SK-N-SH treated with all-trans-retinoic acid at 6 μM for 48 hours (cell line): ENCODE data around the gene BOK.

Source experiments
- ARNTL ChIP-seq: fragments of 450-650 bp; formaldehyde crosslinking; IDR thresholded peaks from 2 replicates; pipeline ENCODE4 v1.5.0; 2020; ENCODE audit warnings: low read depth, mild to moderate bottlenecking, moderate library complexity, borderline replicate concordance
- ISL1 ChIP-seq: fragments of 250-450 bp; sonication (Bioruptor Pico); IDR thresholded peaks from 2 replicates; pipeline ENCODE4 v2.1.2; 2022; ENCODE audit warnings: mild to moderate bottlenecking, moderate library complexity
- OSR1 ChIP-seq: fragments of 250-450 bp; sonication (Bioruptor Pico); IDR thresholded peaks from 2 replicates; pipeline ENCODE4 v1.8.0; 2022; ENCODE audit warnings: moderate library complexity, mild to moderate bottlenecking, inconsistent platforms
- RARB ChIP-seq: fragments of 250-450 bp; sonication (Bioruptor Pico); IDR thresholded peaks from 2 replicates; pipeline ENCODE4 v1.8.0; 2021; ENCODE audit warnings: mild to moderate bottlenecking, moderate library complexity
- ZC3H10 ChIP-seq: fragments of 250-450 bp; sonication (Bioruptor Pico); IDR thresholded peaks from 2 replicates; pipeline ENCODE4 v1.5.1; 2021; ENCODE audit warnings: mild to moderate bottlenecking, moderate library complexity
- ZFP3 ChIP-seq: fragments of 250-450 bp; sonication (Bioruptor Pico); IDR thresholded peaks from 2 replicates; pipeline ENCODE4 v1.5.0; 2020; ENCODE audit warnings: mild to moderate bottlenecking, moderate library complexity
- ZNF70 ChIP-seq: fragments of 450-650 bp; formaldehyde crosslinking; IDR thresholded peaks from 2 replicates; pipeline ENCODE4 v1.5.0; 2020; ENCODE audit warnings: mild to moderate bottlenecking, moderate library complexity
- TF ChIP-seq, protein P1 (sequence below): fragments of 250-450 bp; sonication (Bioruptor Pico); IDR thresholded peaks from 2 replicates; pipeline ENCODE4 v1.5.1; 2021; ENCODE audit warnings: mild to moderate bottlenecking, moderate library complexity

DNA sequence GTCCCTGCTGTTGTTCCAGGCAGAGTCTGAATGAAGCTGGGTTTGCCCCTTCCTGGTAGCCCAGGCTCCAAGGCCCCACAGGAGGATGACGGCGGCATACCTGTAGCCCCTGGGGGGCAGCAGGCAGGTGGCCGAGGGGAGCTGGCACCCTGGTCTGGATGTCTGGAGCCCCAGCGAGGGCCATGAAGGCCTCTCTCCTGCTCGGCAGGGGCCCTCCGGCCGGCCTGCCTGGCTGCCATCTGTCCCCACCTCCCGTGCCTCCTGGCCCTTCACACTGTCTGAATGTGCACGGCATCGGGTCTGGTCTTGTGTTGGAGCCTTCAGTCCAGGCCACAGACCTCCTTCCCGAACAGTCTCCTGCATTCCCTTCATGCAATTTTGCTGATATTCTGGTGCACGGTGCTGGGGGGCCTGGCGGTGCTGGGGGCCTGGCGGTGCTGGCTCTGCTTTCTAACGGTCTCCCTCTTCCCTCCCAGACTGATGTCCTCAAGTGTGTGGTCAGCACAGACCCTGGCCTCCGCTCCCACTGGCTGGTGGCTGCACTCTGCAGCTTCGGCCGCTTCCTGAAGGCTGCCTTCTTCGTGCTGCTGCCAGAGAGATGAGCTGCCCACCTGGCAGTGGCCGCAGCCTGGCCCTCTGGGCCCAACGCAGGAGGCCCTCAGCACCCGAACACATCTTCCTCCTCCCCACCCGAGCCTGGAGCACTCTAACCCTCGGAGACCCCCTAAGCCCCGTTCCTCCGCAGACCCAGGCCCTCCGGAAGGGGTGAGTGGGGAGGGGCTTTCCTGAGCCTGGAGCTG is 13.5 kb downstream of the BOK start:
- TF ChIP-seq, protein P1, sequence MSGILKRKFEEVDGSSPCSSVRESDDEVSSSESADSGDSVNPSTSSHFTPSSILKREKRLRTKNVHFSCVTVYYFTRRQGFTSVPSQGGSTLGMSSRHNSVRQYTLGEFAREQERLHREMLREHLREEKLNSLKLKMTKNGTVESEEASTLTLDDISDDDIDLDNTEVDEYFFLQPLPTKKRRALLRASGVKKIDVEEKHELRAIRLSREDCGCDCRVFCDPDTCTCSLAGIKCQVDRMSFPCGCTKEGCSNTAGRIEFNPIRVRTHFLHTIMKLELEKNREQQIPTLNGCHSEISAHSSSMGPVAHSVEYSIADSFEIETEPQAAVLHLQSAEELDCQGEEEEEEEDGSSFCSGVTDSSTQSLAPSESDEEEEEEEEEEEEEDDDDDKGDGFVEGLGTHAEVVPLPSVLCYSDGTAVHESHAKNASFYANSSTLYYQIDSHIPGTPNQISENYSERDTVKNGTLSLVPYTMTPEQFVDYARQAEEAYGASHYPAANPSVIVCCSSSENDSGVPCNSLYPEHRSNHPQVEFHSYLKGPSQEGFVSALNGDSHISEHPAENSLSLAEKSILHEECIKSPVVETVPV (CRISPR knock-in tag): no peak
- no peak for TF ChIP-seq ZFP3 (CRISPR knock-in tag)
- no peak for TF ChIP-seq ARNTL (CRISPR knock-in tag)
- no peak for TF ChIP-seq ZC3H10 (CRISPR knock-in tag)
- no peak for TF ChIP-seq ISL1
- no peak for TF ChIP-seq OSR1 (CRISPR knock-in tag)
- no peak for TF ChIP-seq RARB (CRISPR knock-in tag)
- TF ChIP-seq ZNF70: no peak
